ENCODE measurements around the gene PCDHB9. TPM values are rescaled to one million over a fixed set of nuclear protein-coding genes. Genes with fewer than 3 reads are reported as not detected.
"Not testable (repeated sequence)": the region's sequence is repeated elsewhere in the genome, so short reads cannot be mapped to it uniquely, and the experiment has no call there.

The PCDHB9 gene
- total RNA-seq, 1 experiment from 2014 or later, result 1.6 TPM

DNA sequence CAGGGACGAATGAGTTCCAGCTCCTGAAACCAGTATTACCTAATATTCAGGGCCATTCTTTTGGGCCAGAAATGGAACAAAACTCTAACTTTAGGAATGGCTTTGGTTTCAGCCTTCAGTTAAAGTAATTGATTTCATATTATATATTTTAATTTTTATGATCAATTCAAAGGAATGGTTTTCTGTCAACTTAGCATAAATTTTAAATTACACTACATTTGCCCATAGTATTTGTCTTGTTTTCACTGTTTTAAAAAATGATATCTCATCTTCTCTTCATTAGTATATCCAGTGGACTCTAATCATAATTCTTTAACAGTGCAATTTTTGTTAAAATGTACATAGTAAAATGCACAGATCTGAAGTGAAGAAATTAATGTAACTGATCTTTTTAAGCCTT, 6.6 kb upstream of the PCDHB9 start:
- DNase-seq (ENCODE audit: low read depth), result no peak
- in situ Hi-C loops (cut with HindIII; ENCODE audit: low pct_unique_long_range_greater_than_20kb, low sequenced_read_pairs), result no loop called here

DNA sequence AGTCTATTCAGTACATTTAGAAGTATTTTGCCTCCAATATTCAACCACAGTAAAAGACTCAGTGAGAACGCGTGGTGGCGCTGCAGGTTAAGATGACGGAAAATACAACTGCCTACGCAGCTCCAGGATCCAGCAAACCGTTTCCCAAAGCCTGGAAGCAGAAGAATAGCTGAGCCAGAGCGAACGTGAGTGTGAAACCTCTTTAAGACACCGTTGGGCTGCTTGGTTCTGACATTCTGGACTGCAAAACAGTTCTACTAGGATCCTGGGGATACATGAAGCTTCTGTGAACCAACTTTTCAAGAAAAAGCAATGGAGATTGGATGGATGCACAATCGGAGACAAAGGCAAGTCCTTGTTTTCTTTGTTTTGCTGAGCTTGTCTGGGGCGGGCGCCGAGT, 4.7 kb upstream of the PCDHB9 start, which contains the start of gene PCDHB16:
PCDHB16 (plus strand) TSS at position 140 of the 400 bp plus-strand sequence; CDS start at position 313, 173 bp downstream.
- peak; percentile 50 for DNase-seq (ENCODE audit: low read depth)
- in situ Hi-C loops (cut with HindIII; ENCODE audit: low pct_unique_long_range_greater_than_20kb, low sequenced_read_pairs), result no loop called here

DNA sequence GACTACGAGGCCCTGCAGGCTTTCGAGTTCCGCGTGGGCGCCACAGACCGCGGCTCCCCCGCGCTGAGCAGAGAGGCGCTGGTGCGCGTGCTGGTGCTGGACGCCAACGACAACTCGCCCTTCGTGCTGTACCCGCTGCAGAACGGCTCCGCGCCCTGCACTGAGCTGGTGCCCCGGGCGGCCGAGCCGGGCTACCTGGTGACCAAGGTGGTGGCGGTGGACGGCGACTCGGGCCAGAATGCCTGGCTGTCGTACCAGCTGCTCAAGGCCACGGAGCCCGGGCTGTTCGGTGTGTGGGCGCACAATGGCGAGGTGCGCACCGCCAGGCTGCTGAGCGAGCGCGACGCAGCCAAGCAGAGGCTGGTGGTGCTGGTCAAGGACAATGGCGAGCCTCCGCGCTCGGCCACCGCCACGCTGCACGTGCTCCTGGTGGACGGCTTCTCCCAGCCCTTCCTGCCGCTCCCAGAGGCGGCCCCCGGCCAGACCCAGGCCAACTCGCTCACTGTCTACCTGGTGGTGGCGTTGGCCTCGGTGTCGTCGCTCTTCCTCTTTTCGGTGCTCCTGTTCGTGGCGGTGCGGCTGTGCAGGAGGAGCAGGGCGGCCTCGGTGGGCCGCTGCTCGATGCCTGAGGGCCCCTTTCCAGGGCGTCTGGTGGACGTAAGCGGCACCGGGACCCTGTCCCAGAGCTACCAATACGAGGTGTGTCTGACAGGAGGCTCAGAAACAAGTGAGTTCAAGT, 2.7 kb upstream of the PCDHB9 start:
- DNase-seq (ENCODE audit: low read depth); in situ Hi-C loops (cut with HindIII; ENCODE audit: low pct_unique_long_range_greater_than_20kb, low sequenced_read_pairs): not testable (repeated sequence)

DNA sequence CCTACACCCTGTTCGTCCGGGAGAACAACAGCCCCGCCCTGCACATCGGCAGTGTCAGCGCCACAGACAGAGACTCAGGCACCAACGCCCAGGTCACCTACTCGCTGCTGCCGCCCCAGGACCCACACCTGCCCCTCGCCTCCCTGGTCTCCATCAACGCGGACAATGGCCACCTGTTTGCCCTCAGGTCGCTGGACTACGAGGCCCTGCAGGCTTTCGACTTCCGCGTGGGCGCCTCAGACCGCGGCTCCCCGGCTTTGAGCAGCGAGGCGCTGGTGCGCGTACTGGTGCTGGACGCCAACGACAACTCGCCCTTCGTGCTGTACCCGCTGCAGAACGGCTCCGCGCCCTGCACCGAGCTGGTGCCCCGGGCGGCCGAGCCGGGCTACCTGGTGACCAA, 1.7 kb downstream of the PCDHB9 start:
- in situ Hi-C loops (cut with HindIII; ENCODE audit: low pct_unique_long_range_greater_than_20kb, low sequenced_read_pairs); DNase-seq (ENCODE audit: low read depth): not testable (repeated sequence)

DNA sequence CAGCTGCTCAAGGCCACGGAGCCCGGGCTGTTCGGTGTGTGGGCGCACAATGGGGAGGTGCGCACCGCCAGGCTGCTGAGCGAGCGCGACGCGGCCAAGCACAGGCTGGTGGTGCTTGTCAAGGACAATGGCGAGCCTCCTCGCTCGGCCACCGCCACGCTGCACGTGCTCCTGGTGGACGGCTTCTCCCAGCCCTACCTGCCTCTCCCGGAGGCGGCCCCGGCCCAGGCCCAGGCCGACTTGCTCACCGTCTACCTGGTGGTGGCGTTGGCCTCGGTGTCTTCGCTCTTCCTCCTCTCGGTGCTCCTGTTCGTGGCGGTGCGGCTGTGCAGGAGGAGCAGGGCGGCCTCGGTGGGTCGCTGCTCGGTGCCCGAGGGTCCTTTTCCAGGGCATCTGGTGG, 2.2 kb downstream of the PCDHB9 start:
- DNase-seq (ENCODE audit: low read depth); in situ Hi-C loops (cut with HindIII; ENCODE audit: low pct_unique_long_range_greater_than_20kb, low sequenced_read_pairs): not testable (repeated sequence)

DNA sequence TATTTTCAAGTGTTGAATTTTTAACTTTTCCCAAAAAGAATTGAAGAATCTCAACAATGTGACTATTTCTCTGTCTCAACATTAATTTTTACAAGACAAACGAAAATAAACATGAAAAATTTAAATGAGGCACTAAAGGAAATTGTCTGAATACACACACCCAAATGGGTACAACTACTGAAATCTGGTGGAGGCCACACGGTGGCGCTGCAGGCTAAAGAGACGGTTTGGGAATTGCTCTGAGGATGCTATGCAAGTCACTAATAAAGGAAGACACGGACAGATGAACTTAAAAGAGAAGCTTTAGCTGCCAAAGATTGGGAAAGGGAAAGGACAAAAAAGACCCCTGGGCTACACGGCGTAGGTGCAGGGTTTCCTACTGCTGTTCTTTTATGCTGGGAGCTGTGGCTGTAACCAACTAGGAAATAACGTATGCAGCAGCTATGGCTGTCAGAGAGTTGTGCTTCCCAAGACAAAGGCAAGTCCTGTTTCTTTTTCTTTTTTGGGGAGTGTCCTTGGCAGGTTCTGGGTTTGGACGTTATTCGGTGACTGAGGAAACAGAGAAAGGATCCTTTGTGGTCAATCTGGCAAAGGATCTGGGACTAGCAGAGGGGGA, 5.3 kb downstream of the PCDHB9 start, which contains the start of gene PCDHB10:
PCDHB10 (plus strand) TSS at position 244 of the 616 bp plus-strand sequence; CDS start at position 444, 200 bp downstream.
- peak; percentile 53 for DNase-seq (ENCODE audit: low read depth)

DNA sequence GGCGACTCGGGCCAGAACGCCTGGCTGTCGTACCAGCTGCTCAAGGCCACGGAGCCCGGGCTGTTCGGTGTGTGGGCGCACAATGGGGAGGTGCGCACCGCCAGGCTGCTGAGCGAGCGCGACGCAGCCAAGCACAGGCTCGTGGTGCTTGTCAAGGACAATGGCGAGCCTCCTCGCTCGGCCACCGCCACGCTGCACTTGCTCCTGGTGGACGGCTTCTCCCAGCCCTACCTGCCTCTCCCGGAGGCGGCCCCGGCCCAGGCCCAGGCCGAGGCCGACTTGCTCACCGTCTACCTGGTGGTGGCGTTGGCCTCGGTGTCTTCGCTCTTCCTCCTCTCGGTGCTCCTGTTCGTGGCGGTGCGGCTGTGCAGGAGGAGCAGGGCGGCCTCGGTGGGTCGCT, 7.4 kb downstream of the PCDHB9 start:
- in situ Hi-C loops (cut with HindIII; ENCODE audit: low pct_unique_long_range_greater_than_20kb, low sequenced_read_pairs); DNase-seq (ENCODE audit: low read depth): not testable (repeated sequence)

More for the DNA sequence above, 5.3 kb downstream of the PCDHB9 start, which contains the start of gene PCDHB10:
- in situ Hi-C loops (cut with HindIII; ENCODE audit: low pct_unique_long_range_greater_than_20kb, low sequenced_read_pairs), result no loop called here

DNA sequence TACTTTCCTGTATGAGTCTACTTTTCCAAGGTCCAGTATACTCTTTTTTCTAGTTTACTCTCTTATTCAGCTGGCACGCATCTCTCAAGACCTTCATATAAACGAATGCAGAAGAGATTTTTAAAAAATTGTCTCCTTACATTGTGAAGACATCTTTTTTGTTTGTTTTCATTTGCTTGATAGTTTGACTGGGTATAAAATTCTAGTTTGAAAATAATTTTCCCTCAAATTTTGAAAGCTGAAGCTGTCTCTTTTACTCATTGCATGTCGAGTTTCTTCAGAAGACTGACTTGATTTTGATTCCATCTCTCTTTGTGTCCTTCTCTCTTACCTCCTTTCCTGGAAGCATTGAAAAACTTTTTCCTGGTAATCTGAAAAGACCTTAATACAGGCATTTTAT, 9.4 kb downstream of the PCDHB9 start:
- in situ Hi-C loops (cut with HindIII; ENCODE audit: low pct_unique_long_range_greater_than_20kb, low sequenced_read_pairs), result no loop called here
- no peak for DNase-seq (ENCODE audit: low read depth)

DNA sequence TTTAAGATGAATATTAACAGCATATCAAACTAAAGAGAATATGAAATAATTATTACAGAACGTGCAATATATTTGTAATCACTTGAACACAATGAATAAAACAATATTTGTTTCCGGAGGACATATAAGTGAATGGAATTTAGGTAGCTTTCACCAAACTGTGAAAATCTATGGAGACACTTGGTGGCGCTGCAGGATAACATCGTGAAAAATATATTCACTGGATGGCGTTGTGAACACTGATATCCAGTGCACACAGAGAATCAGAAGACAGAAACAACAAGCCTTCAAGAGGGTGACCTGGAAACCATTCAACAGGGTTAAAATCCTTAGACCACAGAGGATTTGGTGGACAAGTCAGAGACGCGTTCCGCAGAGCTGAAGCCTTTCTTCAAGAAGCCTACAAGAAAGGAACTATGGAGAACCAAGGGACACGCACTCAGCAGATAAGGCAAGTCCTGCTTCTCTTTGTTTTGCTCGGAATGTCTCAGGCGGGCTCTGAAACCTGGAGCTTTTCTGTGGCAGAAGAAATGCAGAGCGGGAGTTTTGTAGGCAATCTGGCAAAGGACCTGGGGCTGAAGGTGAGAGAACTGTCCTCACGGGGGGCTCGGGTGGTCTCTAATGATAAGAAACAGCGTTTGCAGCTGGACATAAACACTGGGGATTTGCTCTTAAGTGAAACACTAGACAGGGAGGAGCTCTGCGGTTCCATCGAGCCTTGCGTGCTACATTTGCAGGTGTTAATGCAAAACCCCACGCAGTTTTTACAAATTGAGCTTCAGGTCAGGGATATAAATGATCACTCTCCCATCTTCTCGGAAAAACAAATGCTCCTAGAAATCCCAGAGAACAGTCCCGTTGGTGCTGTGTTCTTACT, 12.6 kb downstream of the PCDHB9 start, which contains the start of gene PCDHB11:
PCDHB11 (plus strand) TSS at position 269 of the 877 bp plus-strand sequence; CDS start at position 417, 148 bp downstream.
- in situ Hi-C loops (cut with HindIII; ENCODE audit: low pct_unique_long_range_greater_than_20kb, low sequenced_read_pairs), result no loop called here
- DNase-seq (ENCODE audit: low read depth), result peak; percentile 14

DNA sequence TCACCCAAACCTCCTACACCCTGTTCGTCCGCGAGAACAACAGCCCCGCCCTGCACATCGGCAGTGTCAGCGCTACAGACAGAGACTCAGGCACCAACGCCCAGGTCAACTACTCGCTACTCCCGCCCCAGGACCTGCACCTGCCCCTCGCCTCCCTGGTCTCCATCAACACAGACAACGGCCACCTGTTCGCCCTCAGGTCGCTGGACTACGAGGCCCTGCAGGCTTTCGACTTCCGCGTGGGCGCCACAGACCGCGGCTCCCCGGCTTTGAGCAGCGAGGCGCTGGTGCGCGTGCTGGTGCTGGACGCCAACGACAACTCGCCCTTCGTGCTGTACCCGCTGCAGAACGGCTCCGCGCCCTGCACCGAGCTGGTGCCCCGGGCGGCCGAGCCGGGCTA, 14.2 kb downstream of the PCDHB9 start:
- DNase-seq (ENCODE audit: low read depth); in situ Hi-C loops (cut with HindIII; ENCODE audit: low pct_unique_long_range_greater_than_20kb, low sequenced_read_pairs): not testable (repeated sequence)

DNA sequence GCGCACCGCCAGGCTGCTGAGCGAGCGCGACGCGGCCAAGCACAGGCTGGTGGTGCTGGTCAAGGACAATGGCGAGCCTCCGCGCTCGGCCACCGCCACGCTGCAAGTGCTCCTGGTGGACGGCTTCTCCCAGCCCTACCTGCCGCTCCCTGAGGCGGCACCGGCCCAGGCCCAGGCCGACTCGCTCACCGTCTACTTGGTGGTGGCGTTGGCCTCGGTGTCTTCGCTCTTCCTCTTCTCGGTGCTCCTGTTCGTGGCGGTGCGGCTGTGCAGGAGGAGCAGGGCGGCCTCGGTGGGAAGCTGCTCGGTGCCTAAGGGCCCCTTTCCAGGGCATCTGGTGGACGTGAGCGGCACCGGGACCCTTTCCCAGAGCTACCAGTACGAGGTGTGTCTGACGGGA, 14.7 kb downstream of the PCDHB9 start:
- DNase-seq (ENCODE audit: low read depth); in situ Hi-C loops (cut with HindIII; ENCODE audit: low pct_unique_long_range_greater_than_20kb, low sequenced_read_pairs): not testable (repeated sequence)

DNA sequence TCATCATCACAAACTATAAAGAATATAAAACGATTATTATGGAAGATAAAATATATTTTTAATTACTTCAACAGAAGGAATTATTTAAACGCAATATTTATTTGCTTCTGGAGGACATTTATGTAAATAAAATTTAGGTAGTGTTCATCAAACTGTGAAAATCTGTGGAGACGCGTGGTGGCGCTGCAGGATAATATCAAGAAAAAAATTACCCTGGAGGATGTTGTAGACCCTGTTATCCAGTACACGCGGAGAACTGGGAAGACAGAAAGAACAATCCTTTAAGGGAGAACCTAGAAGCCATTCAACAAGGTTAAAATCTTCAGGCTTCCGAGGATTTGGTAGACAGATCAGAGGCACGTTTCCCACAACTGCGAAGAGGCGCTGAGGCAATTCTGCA, 21.5 kb downstream of the PCDHB9 start, which contains the start of gene PCDHB12:
PCDHB12 (plus strand) TSS at position 242 of the 400 bp plus-strand sequence. CDS start 189 bp downstream, outside the sequence.
- in situ Hi-C loops (cut with HindIII; ENCODE audit: low pct_unique_long_range_greater_than_20kb, low sequenced_read_pairs), result no loop called here
- peak; percentile 10 for DNase-seq (ENCODE audit: low read depth)

DNA sequence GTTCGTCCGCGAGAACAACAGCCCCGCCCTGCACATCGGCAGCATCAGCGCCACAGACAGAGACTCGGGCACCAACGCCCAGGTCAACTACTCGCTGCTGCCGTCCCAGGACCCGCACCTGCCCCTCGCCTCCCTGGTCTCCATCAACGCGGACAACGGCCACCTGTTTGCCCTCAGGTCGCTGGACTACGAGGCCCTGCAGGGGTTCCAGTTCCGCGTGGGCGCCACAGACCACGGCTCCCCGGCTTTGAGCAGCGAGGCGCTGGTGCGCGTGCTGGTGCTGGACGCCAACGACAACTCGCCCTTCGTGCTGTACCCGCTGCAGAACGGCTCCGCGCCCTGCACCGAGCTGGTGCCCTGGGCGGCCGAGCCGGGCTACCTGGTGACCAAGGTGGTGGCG, 23.3 kb downstream of the PCDHB9 start:
- in situ Hi-C loops (cut with HindIII; ENCODE audit: low pct_unique_long_range_greater_than_20kb, low sequenced_read_pairs); DNase-seq (ENCODE audit: low read depth): not testable (repeated sequence)

DNA sequence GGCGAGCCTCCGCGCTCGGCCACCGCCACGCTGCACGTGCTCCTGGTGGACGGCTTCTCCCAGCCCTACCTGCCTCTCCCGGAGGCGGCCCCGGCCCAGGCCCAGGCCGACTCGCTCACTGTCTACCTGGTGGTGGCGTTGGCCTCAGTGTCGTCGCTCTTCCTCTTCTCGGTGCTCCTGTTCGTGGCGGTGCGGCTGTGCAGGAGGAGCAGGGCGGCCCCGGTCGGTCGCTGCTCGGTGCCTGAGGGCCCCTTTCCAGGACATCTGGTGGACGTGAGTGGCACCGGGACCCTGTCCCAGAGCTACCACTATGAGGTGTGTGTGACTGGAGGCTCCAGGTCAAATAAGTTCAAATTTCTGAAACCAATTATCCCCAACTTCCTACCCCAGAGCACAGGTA, 23.9 kb downstream of the PCDHB9 start:
- in situ Hi-C loops (cut with HindIII; ENCODE audit: low pct_unique_long_range_greater_than_20kb, low sequenced_read_pairs), result not testable (repeated sequence)

DNA sequence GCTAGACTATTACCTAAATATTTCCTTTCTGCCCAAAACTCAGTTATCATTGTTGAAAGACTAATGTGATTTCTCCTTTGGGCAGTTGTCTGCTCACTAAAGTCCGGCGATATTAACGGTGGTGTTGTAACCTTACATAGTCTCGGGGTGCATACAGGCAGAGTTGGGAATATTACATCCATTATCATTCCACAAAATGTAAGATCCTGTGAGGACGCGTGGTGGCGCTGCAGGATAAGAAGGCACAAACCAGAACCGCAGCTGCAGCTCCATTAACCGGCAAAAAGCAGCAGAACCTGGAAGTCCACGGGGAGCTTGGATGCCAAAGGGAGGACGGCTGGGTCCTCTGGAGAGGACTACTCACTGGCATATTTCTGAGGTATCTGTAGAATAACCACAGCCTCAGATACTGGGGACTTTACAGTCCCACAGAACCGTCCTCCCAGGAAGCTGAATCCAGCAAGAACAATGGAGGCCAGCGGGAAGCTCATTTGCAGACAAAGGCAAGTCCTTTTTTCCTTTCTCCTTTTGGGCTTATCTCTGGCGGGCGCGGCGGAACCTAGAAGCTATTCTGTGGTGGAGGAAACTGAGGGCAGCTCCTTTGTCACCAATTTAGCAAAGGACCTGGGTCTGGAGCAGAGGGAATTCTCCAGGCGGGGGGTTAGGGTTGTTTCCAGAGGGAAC, 26.8 kb downstream of the PCDHB9 start, which contains the start of gene PCDHB13:
PCDHB13 (plus strand) TSS at position 264 of the 684 bp plus-strand sequence; CDS start at position 469, 205 bp downstream.
- peak; percentile 6 for DNase-seq (ENCODE audit: low read depth)
- in situ Hi-C loops (cut with HindIII; ENCODE audit: low pct_unique_long_range_greater_than_20kb, low sequenced_read_pairs), result not testable (repeated sequence)

More for the DNA sequence above, 23.9 kb downstream of the PCDHB9 start:
- DNase-seq (ENCODE audit: low read depth), result not testable (repeated sequence)

DNA sequence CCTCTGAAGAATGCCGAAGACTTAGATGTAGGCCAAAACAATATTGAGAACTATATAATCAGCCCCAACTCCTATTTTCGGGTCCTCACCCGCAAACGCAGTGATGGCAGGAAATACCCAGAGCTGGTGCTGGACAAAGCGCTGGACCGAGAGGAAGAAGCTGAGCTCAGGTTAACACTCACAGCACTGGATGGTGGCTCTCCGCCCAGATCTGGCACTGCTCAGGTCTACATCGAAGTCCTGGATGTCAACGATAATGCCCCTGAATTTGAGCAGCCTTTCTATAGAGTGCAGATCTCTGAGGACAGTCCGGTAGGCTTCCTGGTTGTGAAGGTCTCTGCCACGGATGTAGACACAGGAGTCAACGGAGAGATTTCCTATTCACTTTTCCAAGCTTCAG, 27.6 kb downstream of the PCDHB9 start:
- in situ Hi-C loops (cut with HindIII; ENCODE audit: low pct_unique_long_range_greater_than_20kb, low sequenced_read_pairs); DNase-seq (ENCODE audit: low read depth): not testable (repeated sequence)

DNA sequence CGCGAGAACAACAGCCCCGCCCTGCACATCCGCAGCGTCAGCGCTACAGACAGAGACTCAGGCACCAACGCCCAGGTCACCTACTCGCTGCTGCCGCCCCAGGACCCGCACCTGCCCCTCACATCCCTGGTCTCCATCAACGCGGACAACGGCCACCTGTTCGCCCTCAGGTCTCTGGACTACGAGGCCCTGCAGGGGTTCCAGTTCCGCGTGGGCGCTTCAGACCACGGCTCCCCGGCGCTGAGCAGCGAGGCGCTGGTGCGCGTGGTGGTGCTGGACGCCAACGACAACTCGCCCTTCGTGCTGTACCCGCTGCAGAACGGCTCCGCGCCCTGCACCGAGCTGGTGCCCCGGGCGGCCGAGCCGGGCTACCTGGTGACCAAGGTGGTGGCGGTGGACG, 28.5 kb downstream of the PCDHB9 start:
- in situ Hi-C loops (cut with HindIII; ENCODE audit: low pct_unique_long_range_greater_than_20kb, low sequenced_read_pairs); DNase-seq (ENCODE audit: low read depth): not testable (repeated sequence)
